Left hindlimb (tissue), 1 donor: ENCODE measurements around the gene TP53RK.

Source experiments
- DNase-seq: peaks from one replicate; pipeline ENCODE4 v3.0.0-alpha.2; 2018

TP53RK gene

DNA sequence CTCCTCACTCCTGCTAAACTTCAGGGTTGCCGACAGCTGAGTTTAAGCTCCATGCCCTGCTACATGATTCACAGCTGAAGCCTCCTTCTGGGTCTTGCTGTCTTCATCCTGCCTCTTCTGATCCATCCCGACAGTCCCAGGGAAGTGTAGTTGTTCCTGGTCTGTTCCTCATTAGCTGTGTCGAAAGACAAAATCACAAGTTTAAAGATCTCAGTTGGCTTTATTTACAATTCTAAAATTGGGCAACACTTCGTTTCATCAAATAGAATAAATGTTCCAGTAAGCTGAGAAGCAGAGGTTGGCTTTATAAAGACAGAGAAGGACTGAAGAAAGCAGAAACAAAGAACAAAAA lies 16.1 kb upstream of the TP53RK start:
- no peak for DNase-seq

DNA sequence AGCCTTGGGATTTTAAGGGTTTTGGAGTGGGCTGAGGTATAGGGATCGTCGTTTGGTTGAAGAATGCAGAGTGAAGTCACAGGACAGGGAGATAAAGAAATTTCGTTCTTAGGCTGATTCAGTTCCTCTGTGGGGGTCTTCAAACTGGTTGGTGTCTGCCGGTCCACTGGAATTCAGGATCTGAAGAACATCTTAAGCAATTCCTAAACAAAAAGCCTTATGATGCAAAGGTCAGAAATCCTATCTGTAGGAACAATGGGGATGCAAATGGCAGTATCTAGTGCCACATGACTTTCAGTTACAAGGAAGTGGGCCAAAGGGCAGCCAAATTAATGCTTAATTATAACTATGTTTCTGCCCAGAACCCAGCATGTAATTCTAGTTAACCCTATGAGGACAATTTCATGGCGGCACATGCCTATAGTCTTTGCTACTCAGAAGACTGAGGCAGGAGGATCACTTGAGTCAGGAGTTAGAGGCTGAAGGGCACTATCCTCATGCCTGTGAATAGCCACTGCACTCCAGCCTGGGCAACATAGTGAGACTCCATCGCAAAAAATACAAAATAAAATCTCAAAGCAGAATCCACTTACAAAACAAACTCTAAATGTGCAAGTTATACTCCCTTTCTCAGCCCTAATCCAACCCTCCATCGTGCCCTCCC lies 15.6 kb upstream of the TP53RK start:
- DNase-seq = no peak

DNA sequence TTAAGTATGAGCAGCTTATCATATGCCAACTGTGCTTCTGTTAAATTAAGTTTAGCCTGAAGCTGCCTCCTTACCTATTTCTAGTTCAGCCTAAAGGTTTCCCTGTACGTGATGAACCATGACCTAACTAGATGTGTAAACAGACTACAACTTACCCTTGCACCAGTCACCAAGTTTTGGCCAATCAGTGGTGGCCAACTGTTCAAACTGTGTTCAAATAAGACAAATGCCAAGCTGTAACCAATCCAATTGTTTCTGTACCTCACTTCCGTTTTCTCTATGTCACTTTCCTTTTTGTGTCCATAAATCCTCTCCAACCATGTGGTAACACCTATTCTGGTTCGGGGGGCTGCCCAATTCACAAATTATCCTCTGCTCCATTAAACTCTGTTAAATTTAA lies 14.2 kb upstream of the TP53RK start:
- DNase-seq = no peak

DNA sequence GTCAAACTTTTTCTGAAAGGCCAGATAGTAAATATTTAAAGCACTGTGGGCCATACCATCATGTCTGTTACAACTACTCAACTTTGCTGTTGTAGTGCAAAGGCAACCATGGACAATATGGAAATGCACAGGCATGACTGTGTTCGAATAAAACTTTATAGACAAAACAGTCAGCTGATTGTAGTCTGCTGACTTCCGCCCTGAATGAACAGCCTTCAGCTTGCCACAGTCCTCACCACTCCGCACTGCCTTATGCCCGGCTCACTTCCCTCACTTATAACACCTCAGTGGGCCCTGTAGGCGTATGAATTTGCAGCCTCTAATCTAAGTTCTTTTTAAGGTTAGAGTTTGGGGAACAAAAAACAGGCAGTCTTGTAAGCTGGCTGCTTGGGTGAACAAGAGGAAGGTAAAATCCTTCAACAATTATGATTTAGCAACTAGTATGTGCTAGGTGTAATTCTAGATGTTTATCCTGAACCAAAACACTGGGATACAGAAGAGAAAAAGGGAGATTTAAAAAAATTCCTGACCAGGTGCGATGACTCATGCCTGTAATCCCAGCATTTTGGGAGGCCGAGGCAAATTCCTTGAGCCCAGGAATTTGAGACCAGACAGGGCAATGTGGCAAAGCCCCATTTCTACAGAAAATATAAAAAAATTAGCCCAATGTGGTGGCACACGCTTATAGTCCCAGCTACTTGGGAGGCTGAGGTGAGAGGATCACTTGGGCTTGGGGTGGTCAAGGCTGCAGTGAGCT lies 13.4 kb upstream of the TP53RK start:
- DNase-seq = no peak

DNA sequence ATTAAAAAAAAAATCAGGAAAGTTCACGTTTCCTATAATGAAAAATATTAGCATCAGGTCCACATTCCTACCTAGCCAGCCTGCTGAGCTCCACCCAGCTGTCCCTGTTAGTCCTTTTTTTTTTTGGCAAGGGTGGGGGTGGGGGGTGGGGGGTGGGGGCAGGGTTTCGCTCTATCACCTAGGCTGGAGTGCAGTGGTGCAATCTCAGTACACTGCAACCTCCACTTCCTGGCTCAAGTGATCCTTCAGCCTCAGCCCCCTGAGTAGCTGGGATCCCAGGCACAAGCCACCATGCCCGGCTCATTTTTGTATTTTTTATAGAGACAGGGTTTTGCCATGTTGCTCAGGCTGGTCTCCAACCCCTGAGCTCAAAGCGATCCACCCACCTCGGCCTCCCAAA lies 12.7 kb upstream of the TP53RK start:
- DNase-seq = no peak

DNA sequence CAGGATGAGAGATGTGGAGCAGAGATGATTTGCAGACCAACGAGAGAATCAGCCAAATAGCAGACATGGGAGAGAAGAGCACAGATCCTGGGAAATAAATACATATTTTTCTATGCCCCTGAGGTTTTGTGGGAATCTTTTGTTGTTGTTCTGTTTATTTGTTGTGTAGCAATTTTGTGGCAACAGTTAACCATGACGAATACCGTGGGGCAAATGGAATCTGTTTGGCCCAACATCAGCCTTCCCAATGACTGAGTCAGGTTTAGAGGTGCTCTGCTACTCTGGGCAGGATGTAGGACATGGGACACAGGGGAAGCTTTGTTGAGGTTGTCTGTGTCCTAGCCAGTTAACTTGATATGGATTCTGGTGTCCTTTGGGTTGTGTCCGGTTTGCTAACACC lies 12.3 kb upstream of the TP53RK start:
- no peak for DNase-seq

DNA sequence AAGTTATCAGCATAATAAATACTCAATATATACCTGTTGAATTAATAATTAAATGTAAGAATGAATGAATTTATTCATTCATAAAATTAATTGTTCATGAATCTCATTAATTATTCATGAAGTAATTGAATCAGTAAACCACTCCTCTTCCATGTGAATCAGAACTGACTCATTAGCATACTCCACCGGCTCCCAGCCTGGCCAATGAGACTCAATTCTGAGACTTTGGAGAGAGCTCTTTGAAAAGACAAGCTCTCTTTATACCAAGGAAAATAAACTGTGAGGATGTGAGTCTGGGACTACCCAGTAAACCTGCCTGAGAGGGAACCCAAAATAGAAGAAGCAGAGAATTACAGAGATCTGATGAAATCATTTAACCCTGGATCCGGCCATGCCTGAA lies 11.8 kb upstream of the TP53RK start:
- DNase-seq = no peak

DNA sequence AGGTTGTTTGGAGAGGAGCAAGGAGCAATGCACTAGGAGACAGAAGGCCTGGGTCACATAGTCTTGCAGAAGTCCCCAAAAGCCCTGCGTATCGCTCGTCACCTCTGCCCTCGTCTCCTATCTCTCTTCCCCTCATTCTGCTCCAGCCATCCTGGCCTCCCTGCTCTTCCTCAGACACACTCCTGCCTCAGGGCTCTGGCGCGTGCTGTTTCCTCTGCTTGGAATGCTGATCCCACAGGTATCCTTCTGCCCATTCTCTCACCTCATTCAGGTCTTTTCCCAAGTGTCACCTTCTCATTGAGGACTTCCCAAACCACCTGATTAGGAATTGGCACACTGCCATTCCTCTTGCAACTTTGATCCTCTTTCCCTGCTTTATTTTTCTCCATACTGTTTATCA lies 11.2 kb upstream of the TP53RK start:
- DNase-seq = no peak

GRCh38 chr20:46699651-46700359 lies 10.6 kb upstream of the TP53RK start:
- DNase-seq = no peak

DNA sequence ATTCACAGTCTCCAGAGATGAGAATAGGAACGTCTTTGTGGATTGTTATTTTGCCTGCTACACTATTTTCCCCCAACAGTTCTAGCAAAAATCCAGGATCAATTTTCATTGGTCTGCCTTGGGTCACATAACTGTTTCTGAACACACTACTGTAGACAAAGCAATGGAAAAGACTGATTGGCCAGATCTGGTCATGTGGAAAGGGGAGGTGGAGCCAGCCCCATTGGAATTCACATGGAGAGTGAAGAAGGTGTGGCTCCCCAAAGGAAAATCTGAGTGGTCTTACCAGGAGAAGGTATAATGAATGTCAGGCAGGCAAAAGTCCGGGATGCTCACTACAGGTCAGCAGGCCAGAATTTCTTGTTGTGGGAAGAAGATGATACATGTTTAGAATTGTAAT lies 9.5 kb upstream of the TP53RK start:
- no peak for DNase-seq

GRCh38 chr20:46696791-46697279 lies 7.6 kb upstream of the TP53RK start:
- DNase-seq = no peak

- no peak for DNase-seq
These were observed 6.6 kb upstream of the TP53RK start for GRCh38 chr20:46695892-46696291.

GRCh38 chr20:46694484-46694883 lies 5.2 kb upstream of the TP53RK start:
- no peak for DNase-seq

DNA sequence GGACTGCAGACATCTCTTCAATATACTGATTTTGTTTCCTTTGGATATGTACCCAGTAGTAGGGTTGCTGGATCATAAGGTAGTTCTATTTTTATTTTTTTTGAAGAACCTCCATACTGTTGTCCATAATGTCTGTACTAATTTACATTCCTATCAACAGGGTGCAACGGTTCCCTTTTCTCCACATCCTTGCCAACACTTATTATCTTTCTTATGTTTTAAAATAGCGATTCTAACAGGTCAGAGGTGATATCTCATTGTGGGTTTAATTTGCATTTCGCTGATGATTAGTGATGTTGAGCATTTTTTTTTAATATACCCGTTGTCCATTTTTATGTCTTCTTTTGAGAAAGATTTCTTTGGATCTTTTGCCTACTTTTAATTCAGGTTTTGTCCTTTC lies 2.0 kb upstream of the TP53RK start:
- no peak for DNase-seq

GRCh38 chr20:46690219-46691106 lies 1.2 kb upstream of the TP53RK start:
- no peak for DNase-seq

DNA sequence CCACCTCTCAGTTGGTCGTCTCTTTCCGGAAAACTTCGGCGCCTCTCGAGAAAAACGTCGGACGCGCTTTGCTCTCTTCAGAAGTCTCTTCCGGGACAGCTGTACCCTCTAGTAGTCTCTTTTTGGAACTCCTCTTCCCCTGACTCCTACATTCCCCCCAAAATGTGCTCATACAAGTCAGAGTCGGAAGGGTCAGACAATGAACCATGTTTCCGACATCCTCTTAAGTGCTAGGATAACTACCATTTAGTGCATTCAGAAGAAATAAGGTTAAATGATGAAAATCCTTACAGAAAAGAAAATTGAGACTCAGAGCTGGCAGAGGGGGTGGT lies 476 bp upstream of the TP53RK start:
- no peak for DNase-seq

- no peak for DNase-seq
These were observed 828 bp downstream of the TP53RK start for GRCh38 chr20:46688151-46689081.

DNA sequence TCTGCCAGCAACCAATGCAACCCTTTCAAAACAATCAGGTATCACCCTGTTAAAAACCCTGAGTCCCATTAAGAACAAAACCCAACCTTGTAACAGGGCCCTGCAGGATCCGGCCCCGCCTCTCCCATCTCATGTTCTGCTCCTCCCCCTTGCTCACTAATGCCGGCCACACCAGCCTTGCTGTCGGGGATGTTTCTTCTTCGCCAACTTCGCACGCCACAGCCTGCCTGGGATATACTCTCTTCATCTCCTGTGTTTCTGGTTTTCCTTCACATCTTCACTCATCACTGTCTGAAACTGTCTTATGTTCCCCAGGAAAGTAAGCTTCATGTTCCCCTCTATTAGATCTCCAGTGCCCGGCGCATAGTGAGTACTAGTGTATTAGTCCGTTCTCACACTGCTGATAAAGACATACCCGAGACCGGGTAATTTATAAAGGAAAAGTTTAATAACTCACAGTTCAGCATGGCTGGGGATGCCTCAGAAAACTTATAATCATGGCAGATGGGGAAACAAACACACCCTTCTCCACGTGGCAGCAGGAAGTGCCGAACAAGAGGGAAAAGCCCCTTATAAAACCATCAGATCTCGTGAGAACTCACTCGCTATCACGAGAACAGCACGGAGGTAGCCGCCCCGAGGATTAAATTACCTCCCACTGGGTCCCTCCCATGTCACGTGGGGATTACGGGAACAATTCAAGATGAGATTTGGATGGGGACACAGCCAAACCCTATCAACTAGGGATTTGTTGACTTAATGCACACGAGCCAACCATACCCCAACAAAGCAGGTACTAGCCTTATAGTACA lies 5.1 kb downstream of the TP53RK start:
- peak; percentile 69 for DNase-seq

GRCh38 chr20:46683668-46683938 lies 5.6 kb downstream of the TP53RK start:
- no peak for DNase-seq

- DNase-seq = no peak
These were observed 6.1 kb downstream of the TP53RK start for GRCh38 chr20:46683011-46683667.
